Liver (tissue), 9 donors: ENCODE measurements around the gene GMDS. TPM values are rescaled to one million over a fixed set of nuclear protein-coding genes. Genes with fewer than 3 reads are reported as not detected.

Experiments used
- DNase-seq: peaks from one replicate; pipeline ENCODE4 v3.0.0-alpha.2; 2017; ENCODE audit warnings: low spot score
- H3K27ac ChIP-seq, 2 donors: one replicate each; pipeline ENCODE4 v1.7.0; 2013; ENCODE audit warnings: inconsistent platforms in 2 of 2, low read length in 2 of 2, control low read depth in 1 of 2, low read depth in 1 of 2, mild to moderate bottlenecking in 1 of 2
- H3K27me3 ChIP-seq, 4 donors: one replicate each; pipeline versions ENCODE4 v1.6.1 to v1.7.0; 2013; ENCODE audit warnings: low read length in 3 of 4, inconsistent platforms in 1 of 4, mild to moderate bottlenecking in 1 of 4, moderate library complexity in 1 of 4; ENCODE audit not compliant: control insufficient read depth in 4 of 4, insufficient read depth in 4 of 4
- H3K36me3 ChIP-seq, 4 donors: one replicate each; pipeline versions ENCODE4 v1.6.1 to v1.7.0; 2013; ENCODE audit warnings: low read length in 3 of 4, mild to moderate bottlenecking in 3 of 4, low read depth in 1 of 4, moderate library complexity in 1 of 4; ENCODE audit not compliant: control insufficient read depth in 4 of 4, insufficient read depth in 3 of 4
- H3K4me1 ChIP-seq, 4 donors: one replicate each; pipeline versions ENCODE4 v1.6.1 to v1.7.0; 2013; ENCODE audit warnings: low read length in 3 of 4, mild to moderate bottlenecking in 3 of 4, moderate library complexity in 1 of 4; ENCODE audit not compliant: control insufficient read depth in 4 of 4, insufficient read depth in 4 of 4
- H3K4me3 ChIP-seq, 3 donors: one replicate each; pipeline versions ENCODE4 v1.6.1 to v1.7.0; 2013; ENCODE audit warnings: low read length in 3 of 3, control low read depth in 1 of 3, low read depth in 1 of 3, mild to moderate bottlenecking in 1 of 3
- H3K9ac ChIP-seq, 2 donors: one replicate each; pipeline ENCODE4 v1.7.0; 2013; ENCODE audit warnings: low read length in 2 of 2, mild to moderate bottlenecking in 2 of 2, moderate library complexity in 2 of 2, control low read depth in 1 of 2, low read depth in 1 of 2
- H3K9me3 ChIP-seq, 4 donors: one replicate each; pipeline versions ENCODE4 v1.6.1 to v1.7.0; 2013; ENCODE audit warnings: low read length in 3 of 4; ENCODE audit not compliant: control insufficient read depth in 4 of 4
- ATF3 ChIP-seq: IDR thresholded peaks from 2 replicates; pipeline ENCODE4 v1.6.1; 2016; ENCODE audit warnings: antibody characterized with exemption
- EGR1 ChIP-seq, 2 donors: IDR thresholded peaks; 2 replicates each; pipeline ENCODE4 v1.6.1; 2016 to 2018; ENCODE audit warnings: antibody characterized with exemption in 2 of 2, low read depth in 2 of 2
- FOXA1 ChIP-seq: IDR thresholded peaks from 2 replicates; pipeline ENCODE4 v1.6.1; 2016; ENCODE audit warnings: antibody characterized with exemption
- FOXA2 ChIP-seq: IDR thresholded peaks from 2 replicates; pipeline ENCODE4 v1.6.1; 2016; ENCODE audit warnings: antibody characterized with exemption
- GABPA ChIP-seq, 2 donors: IDR thresholded peaks in 1 of 2; conservative IDR thresholded peaks in 1 of 2; 2 replicates each; pipeline ENCODE4 v1.6.1; 2016; ENCODE audit warnings: antibody characterized with exemption in 2 of 2, mild to moderate bottlenecking in 1 of 2, moderate library complexity in 1 of 2
- HNF4A ChIP-seq, 2 donors: conservative IDR thresholded peaks; 2 replicates each; pipeline ENCODE4 v1.6.1; 2016; ENCODE audit warnings: antibody characterized with exemption in 2 of 2, mild to moderate bottlenecking in 2 of 2
- HNF4G ChIP-seq: IDR thresholded peaks from 2 replicates; pipeline ENCODE4 v1.6.1; 2016; ENCODE audit warnings: antibody characterized with exemption
- JUND ChIP-seq, 2 donors: IDR thresholded peaks; 2 replicates each; pipeline ENCODE4 v1.6.1; 2016; ENCODE audit warnings: antibody characterized with exemption in 2 of 2
- MAX ChIP-seq: IDR thresholded peaks from 2 replicates; pipeline ENCODE4 v1.6.1; 2016; ENCODE audit warnings: antibody characterized with exemption
- NR2F2 ChIP-seq: IDR thresholded peaks from 2 replicates; pipeline ENCODE4 v1.6.1; 2016; ENCODE audit warnings: antibody characterized with exemption
- RAD21 ChIP-seq, 2 donors: IDR thresholded peaks; 2 replicates each; pipeline ENCODE4 v1.6.1; 2016; ENCODE audit warnings: antibody characterized with exemption in 2 of 2, mild to moderate bottlenecking in 2 of 2
- REST ChIP-seq: IDR thresholded peaks from 2 replicates; pipeline ENCODE4 v1.6.1; 2016; ENCODE audit warnings: antibody characterized with exemption, mild to moderate bottlenecking
- RXRA ChIP-seq, 2 donors: IDR thresholded peaks; 2 replicates each; pipeline ENCODE4 v1.6.1; 2017 to 2018; ENCODE audit warnings: antibody characterized with exemption in 2 of 2, mild to moderate bottlenecking in 1 of 2
- TAF1 ChIP-seq: conservative IDR thresholded peaks from 2 replicates; pipeline ENCODE4 v1.6.1; 2016; ENCODE audit warnings: antibody characterized with exemption, mild to moderate bottlenecking
- YY1 ChIP-seq: IDR thresholded peaks from 2 replicates; pipeline ENCODE4 v1.6.1; 2016; ENCODE audit warnings: antibody characterized with exemption, mild to moderate bottlenecking
- ZBTB33 ChIP-seq: IDR thresholded peaks from 2 replicates; pipeline ENCODE4 v1.6.1; 2016; ENCODE audit warnings: antibody characterized with exemption
- WGBS: extraction: QIAGEN DNeasy Blood & Tissue Kit; methylation state at CpG from one replicate; pipeline ENCODE4 v1.1.7; 2013; 5-methylcytosine and 5-hydroxymethylcytosine counted together
- polyA plus RNA-seq, 2 donors: library from polyadenylated mRNA; stranded (reverse) in 1 of 2; unstranded in 1 of 2; fragments of 200-250 nt in 1 of 2; fragments of >200 nt in 1 of 2; fragmentation: Nextera tagmentation in 1 of 2; extraction: Ambion mirVana in 1 of 2; gene quantifications; one replicate each; pipeline versions ENCODE4 v1.2.1 to v1.2.3, GENCODE V29; 2013 to 2015
- total RNA-seq, 2 donors: library from RNA; depleted of rRNA; stranded (reverse); fragments of >200 nt; gene quantifications; one replicate each; pipeline ENCODE4 v1.2.3, GENCODE V29; 2014
- TF ChIP-seq, protein P1 (sequence below): fragments of 150-350 bp; IDR thresholded peaks from 2 replicates; pipeline ENCODE4 v1.5.1; 2017; ENCODE audit warnings: improper control_type of control experiment, low read depth, low read length; ENCODE audit not compliant: missing input control
- donor health status: healthy.
- donor health status: healthy.
- donor health status: healthy.
- donor health status: healthy.
- donor health status: healthy.

The GMDS gene
- total and polyA plus RNA-seq, 4 donors, result 3.5 to 15.6 (median 13.0) TPM

- Histone ChIP-seq H3K4me1 (peaks cover 0 to 4% (median 1%) of the 10 kb centered on the region in 4 donors), H3K4me3 (no peak overlapping the region), H3K27ac (no peak overlapping the region), H3K9ac (no peak overlapping the region), H3K36me3 (no peaks in the 10 kb centered on the region), H3K9me3 (no peaks in the 10 kb centered on the region), H3K27me3 (peaks cover 0 to 6% (median 4%) of the 10 kb centered on the region in 4 donors)
- TF ChIP-seq ATF3 (no peak), HNF4A (conservative IDR thresholded peaks at IDR 0.05) (no peak), MAX (no peak), ZBTB33 (no peak), GABPA (IDR thresholded peaks at IDR 0.05 in 1 of 2, conservative IDR thresholded peaks at IDR 0.05 in 1 of 2) (no peak), REST (no peak), FOXA2 (no peak), HNF4G (no peak), TAF1 (no peak)
- TF ChIP-seq, protein P1, sequence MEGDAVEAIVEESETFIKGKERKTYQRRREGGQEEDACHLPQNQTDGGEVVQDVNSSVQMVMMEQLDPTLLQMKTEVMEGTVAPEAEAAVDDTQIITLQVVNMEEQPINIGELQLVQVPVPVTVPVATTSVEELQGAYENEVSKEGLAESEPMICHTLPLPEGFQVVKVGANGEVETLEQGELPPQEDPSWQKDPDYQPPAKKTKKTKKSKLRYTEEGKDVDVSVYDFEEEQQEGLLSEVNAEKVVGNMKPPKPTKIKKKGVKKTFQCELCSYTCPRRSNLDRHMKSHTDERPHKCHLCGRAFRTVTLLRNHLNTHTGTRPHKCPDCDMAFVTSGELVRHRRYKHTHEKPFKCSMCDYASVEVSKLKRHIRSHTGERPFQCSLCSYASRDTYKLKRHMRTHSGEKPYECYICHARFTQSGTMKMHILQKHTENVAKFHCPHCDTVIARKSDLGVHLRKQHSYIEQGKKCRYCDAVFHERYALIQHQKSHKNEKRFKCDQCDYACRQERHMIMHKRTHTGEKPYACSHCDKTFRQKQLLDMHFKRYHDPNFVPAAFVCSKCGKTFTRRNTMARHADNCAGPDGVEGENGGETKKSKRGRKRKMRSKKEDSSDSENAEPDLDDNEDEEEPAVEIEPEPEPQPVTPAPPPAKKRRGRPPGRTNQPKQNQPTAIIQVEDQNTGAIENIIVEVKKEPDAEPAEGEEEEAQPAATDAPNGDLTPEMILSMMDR, result no peak
- DNase-seq, result no peak
- 68% methylated on average over 33 of the region's 33 CpGs for WGBS
Observed at GRCh38 chr6:1594445-1595200, 650.8 kb downstream of the GMDS start.

GRCh38 chr6:1593958-1594314, 651.5 kb downstream of the GMDS start:
- 74% methylated on average over 22 of the region's 22 CpGs for WGBS
- Histone ChIP-seq H3K36me3 (no peaks in the 10 kb centered on the region), H3K9ac (no peak overlapping the region), H3K4me3 (no peak overlapping the region), H3K4me1 (peaks cover 0 to 4% (median 1%) of the 10 kb centered on the region in 4 donors), H3K27me3 (peaks cover 0 to 5% (median 3%) of the 10 kb centered on the region in 4 donors), H3K27ac (no peak overlapping the region), H3K9me3 (no peaks in the 10 kb centered on the region)
- no peak for DNase-seq
- TF ChIP-seq TAF1, result no peak
- TF ChIP-seq GABPA (IDR thresholded peaks at IDR 0.05 in 1 of 2, conservative IDR thresholded peaks at IDR 0.05 in 1 of 2), result no peak
- TF ChIP-seq RAD21 (IDR thresholded peaks at IDR 0.05), result no peak
- no peak for TF ChIP-seq ATF3
- TF ChIP-seq FOXA2, result no peak
- TF ChIP-seq HNF4A (conservative IDR thresholded peaks at IDR 0.05), result no peak
- TF ChIP-seq, protein P1, result no peak
- TF ChIP-seq EGR1 (IDR thresholded peaks at IDR 0.05; ENCODE audit: low read depth in 2 of 2), result no peak
- no peak for TF ChIP-seq FOXA1
- no peak for TF ChIP-seq YY1
- no peak for TF ChIP-seq ZBTB33
- no peak for TF ChIP-seq RXRA (IDR thresholded peaks at IDR 0.05)
- TF ChIP-seq JUND (IDR thresholded peaks at IDR 0.05), result no peak
- TF ChIP-seq HNF4G, result no peak
- no peak for TF ChIP-seq NR2F2
